ENCODE measurements around the gene UVRAG. TPM values are rescaled to one million over a fixed set of nuclear protein-coding genes. Genes with fewer than 3 reads are reported as not detected.

The UVRAG gene
- total RNA-seq, 2 experiments from 2014 or later = 18.2 to 19.9 TPM

GRCh38 chr11:75802021-75802912 is 12.7 kb upstream of the UVRAG start:
- H3K36me3 Mint-ChIP-seq (ENCODE audit: low read depth) = no peaks in the 10 kb centered on the region
- no peaks in the 10 kb centered on the region for H3K9me3 Mint-ChIP-seq
- H3K4me3 Mint-ChIP-seq = no peak overlapping the region
- H3K27ac Mint-ChIP-seq = no peak overlapping the region
- no peak for DNase-seq
- ChIA-PET CTCF (interaction anchor here (0.7 to 4.9 kb wide), 21 partner anchors 8 to 350 kb away, joined by 3 to 101 read pairs (median 4); partner anchors contain the start of gene UVRAG), POLR2A (interaction anchor here (0.9 to 1.5 kb wide), 4 partner anchors 12 to 65 kb away, joined by 3 to 5 read pairs (median 4); partner anchors contain the start of gene UVRAG)
- H3K27me3 Mint-ChIP-seq = peaks cover 1% of the 10 kb centered on the region
- H3K4me1 Mint-ChIP-seq = peaks cover 20% of the 10 kb centered on the region

GRCh38 chr11:75802913-75803820 is 11.8 kb upstream of the UVRAG start:
- H3K9me3 Mint-ChIP-seq = no peaks in the 10 kb centered on the region
- no peak overlapping the region for H3K4me3 Mint-ChIP-seq
- no peak overlapping the region for H3K27ac Mint-ChIP-seq
- peaks cover 20% of the 10 kb centered on the region for H3K4me1 Mint-ChIP-seq
- ChIA-PET POLR2A (interaction anchor here (0.8 to 1.3 kb wide), 4 partner anchors 11 to 64 kb away, joined by 3 to 4 read pairs (median 4); partner anchors contain the start of gene UVRAG), CTCF (interaction anchor here (0.8 to 4.9 kb wide), 17 partner anchors 9 to 349 kb away, joined by 3 to 101 read pairs (median 5); partner anchors contain the start of gene UVRAG)
- H3K36me3 Mint-ChIP-seq (ENCODE audit: low read depth) = no peaks in the 10 kb centered on the region
- DNase-seq = peak; percentile 76
- H3K27me3 Mint-ChIP-seq = peaks cover 2% of the 10 kb centered on the region

GRCh38 chr11:75809111-75809510 is 5.9 kb upstream of the UVRAG start:
- H3K27ac Mint-ChIP-seq = no peak overlapping the region
- DNase-seq = no peak
- ChIA-PET POLR2A (no interaction called here), CTCF (interaction anchor here (1.8 kb wide), 1 partner anchor 15 kb away, joined by 4 read pairs; no protein-coding TSS in a partner anchor)
- H3K9me3 Mint-ChIP-seq = no peaks in the 10 kb centered on the region
- H3K4me1 Mint-ChIP-seq = peaks cover 8% of the 10 kb centered on the region
- no peak overlapping the region for H3K4me3 Mint-ChIP-seq
- H3K36me3 Mint-ChIP-seq (ENCODE audit: low read depth) = no peaks in the 10 kb centered on the region
- H3K27me3 Mint-ChIP-seq = peaks cover 4% of the 10 kb centered on the region

GRCh38 chr11:75809991-75810390 is 5.0 kb upstream of the UVRAG start:
- POLR2A ChIA-PET = no interaction called here
- H3K4me1 Mint-ChIP-seq = peaks cover 15% of the 10 kb centered on the region
- H3K4me3 Mint-ChIP-seq = no peak overlapping the region
- DNase-seq = no peak
- no peaks in the 10 kb centered on the region for H3K36me3 Mint-ChIP-seq (ENCODE audit: low read depth)
- H3K27ac Mint-ChIP-seq = no peak overlapping the region
- H3K9me3 Mint-ChIP-seq = no peaks in the 10 kb centered on the region
- peaks cover 4% of the 10 kb centered on the region for H3K27me3 Mint-ChIP-seq
- CTCF ChIA-PET = interaction anchor here (1.2 to 5.9 kb wide), 3 partner anchors 7 to 87 kb away, joined by 3 to 59 read pairs (median 4); no protein-coding TSS in a partner anchor

GRCh38 chr11:75810637-75811390 is 4.2 kb upstream of the UVRAG start:
- CTCF ChIA-PET = interaction anchor here (1.1 to 5.9 kb wide), 3 partner anchors 8 to 87 kb away, joined by 3 to 59 read pairs (median 3); no protein-coding TSS in a partner anchor
- Mint-ChIP-seq H3K36me3 (ENCODE audit: low read depth) (no peaks in the 10 kb centered on the region), H3K4me1 (peaks cover 15% of the 10 kb centered on the region), H3K27ac (no peak overlapping the region), H3K4me3 (no peak overlapping the region), H3K9me3 (no peaks in the 10 kb centered on the region), H3K27me3 (peaks cover 4% of the 10 kb centered on the region)
- DNase-seq = no peak
- POLR2A ChIA-PET = no interaction called here

GRCh38 chr11:75811485-75811884 is 3.5 kb upstream of the UVRAG start:
- no peaks in the 10 kb centered on the region for H3K9me3 Mint-ChIP-seq
- H3K27me3 Mint-ChIP-seq = peaks cover 4% of the 10 kb centered on the region
- no peak overlapping the region for H3K4me3 Mint-ChIP-seq
- CTCF ChIA-PET = interaction anchor here (1.1 to 5.9 kb wide), 2 partner anchors 9 to 57 kb away, joined by 3 to 59 read pairs; no protein-coding TSS in a partner anchor
- peaks cover 15% of the 10 kb centered on the region for H3K4me1 Mint-ChIP-seq
- no peaks in the 10 kb centered on the region for H3K36me3 Mint-ChIP-seq (ENCODE audit: low read depth)
- POLR2A ChIA-PET = no interaction called here
- no peak for DNase-seq
- H3K27ac Mint-ChIP-seq = no peak overlapping the region

- Mint-ChIP-seq H3K27ac (no peak overlapping the region), H3K27me3 (peaks cover 3% of the 10 kb centered on the region), H3K36me3 (ENCODE audit: low read depth) (no peaks in the 10 kb centered on the region), H3K9me3 (no peaks in the 10 kb centered on the region), H3K4me3 (no peak overlapping the region), H3K4me1 (peaks cover 15% of the 10 kb centered on the region)
- DNase-seq = no peak
- CTCF ChIA-PET = interaction anchor here (1.2 to 5.9 kb wide), 2 partner anchors 10 to 340 kb away, joined by 3 to 59 read pairs; no protein-coding TSS in a partner anchor
- POLR2A ChIA-PET = no interaction called here
These were observed 2.4 kb upstream of the UVRAG start for GRCh38 chr11:75812542-75813040.

GRCh38 chr11:75813124-75813523 is 1.9 kb upstream of the UVRAG start:
- ChIA-PET CTCF (interaction anchor here (0.7 to 5.9 kb wide), 3 partner anchors 11 to 339 kb away, joined by 3 to 59 read pairs (median 3); no protein-coding TSS in a partner anchor), POLR2A (interaction anchor here (1.2 to 1.3 kb wide), 2 partner anchors 13 to 61 kb away, joined by 3 to 5 read pairs; no protein-coding TSS in a partner anchor)
- no peak for DNase-seq
- Mint-ChIP-seq H3K36me3 (ENCODE audit: low read depth) (peaks cover 2% of the 10 kb centered on the region), H3K27ac (no peak overlapping the region), H3K4me1 (peaks cover 17% of the 10 kb centered on the region), H3K9me3 (no peaks in the 10 kb centered on the region), H3K27me3 (peaks cover 3% of the 10 kb centered on the region), H3K4me3 (no peak overlapping the region)

- Mint-ChIP-seq H3K4me1 (peaks cover 18% of the 10 kb centered on the region), H3K27ac (no peak overlapping the region), H3K4me3 (no peak overlapping the region), H3K27me3 (peaks cover 3% of the 10 kb centered on the region), H3K36me3 (ENCODE audit: low read depth) (peaks cover 3% of the 10 kb centered on the region), H3K9me3 (no peaks in the 10 kb centered on the region)
- ChIA-PET POLR2A (interaction anchor here (1.2 to 1.3 kb wide), 3 partner anchors 11 to 61 kb away, joined by 3 to 5 read pairs (median 4); no protein-coding TSS in a partner anchor), CTCF (interaction anchor here (0.7 to 5.9 kb wide), 2 partner anchors 11 to 37 kb away, joined by 3 to 59 read pairs; no protein-coding TSS in a partner anchor)
- DNase-seq = no peak
These were observed 1.4 kb upstream of the UVRAG start for GRCh38 chr11:75813622-75814039.

GRCh38 chr11:75814363-75814676 is 690 bp upstream of the UVRAG start:
- Mint-ChIP-seq H3K9me3 (no peaks in the 10 kb centered on the region), H3K27ac (peak overlapping the region; percentile 84), H3K27me3 (peaks cover 2% of the 10 kb centered on the region), H3K36me3 (ENCODE audit: low read depth) (peaks cover 3% of the 10 kb centered on the region), H3K4me1 (peaks cover 22% of the 10 kb centered on the region), H3K4me3 (no peak overlapping the region)
- ChIA-PET CTCF (interaction anchor here (1.2 to 5.9 kb wide), 3 partner anchors 10 to 109 kb away, joined by 5 to 59 read pairs (median 5); no protein-coding TSS in a partner anchor), POLR2A (interaction anchor here (1.0 to 1.3 kb wide), 4 partner anchors 12 to 292 kb away, joined by 3 to 5 read pairs (median 4); no protein-coding TSS in a partner anchor)
- DNase-seq = no peak

- POLR2A ChIA-PET = interaction anchor here (0.8 to 1.0 kb wide), 3 partner anchors 8 to 12 kb away, joined by 3 to 4 read pairs (median 4); no protein-coding TSS in a partner anchor
- Mint-ChIP-seq H3K27ac (peak overlapping the region; percentile 84), H3K4me1 (peaks cover 22% of the 10 kb centered on the region), H3K9me3 (no peaks in the 10 kb centered on the region), H3K4me3 (no peak overlapping the region), H3K36me3 (ENCODE audit: low read depth) (peaks cover 3% of the 10 kb centered on the region), H3K27me3 (no peaks in the 10 kb centered on the region)
- peak; percentile 54 for DNase-seq
- CTCF ChIA-PET = interaction anchor here (1.4 to 5.9 kb wide), 3 partner anchors 8 to 13 kb away, joined by 5 to 59 read pairs (median 5); no protein-coding TSS in a partner anchor
These were observed 547 bp downstream of the UVRAG start for GRCh38 chr11:75815345-75816168.
